GM21576 (cell line): Measurements from ENCODE around the gene APOO.

Experiments
- ATAC-seq: cut with Tn5 transposase; IDR thresholded peaks from one replicate; pipeline ENCODE4 v1.9.1; 2021; ENCODE audit warnings: mild to moderate bottlenecking, moderate library complexity; ENCODE audit not compliant: unreplicated experiment

APOO gene

GRCh38 chrX:23820235-23820782 is 87.4 kb downstream of the APOO start:
- no peak for ATAC-seq

GRCh38 chrX:23819385-23820234 is 88.1 kb downstream of the APOO start:
- no peak for ATAC-seq

- ATAC-seq = no peak
Observed at GRCh38 chrX:23817979-23818336, 89.8 kb downstream of the APOO start.

- ATAC-seq = no peak
Observed at GRCh38 chrX:23816179-23816578, 91.6 kb downstream of the APOO start.

GRCh38 chrX:23815376-23815775 is 92.4 kb downstream of the APOO start:
- no peak for ATAC-seq

GRCh38 chrX:23813808-23814207 is 93.9 kb downstream of the APOO start:
- no peak for ATAC-seq

- ATAC-seq = no peak
Observed at GRCh38 chrX:23811656-23812055, 96.1 kb downstream of the APOO start.

GRCh38 chrX:23811108-23811651 is 96.6 kb downstream of the APOO start:
- no peak for ATAC-seq

- no peak for ATAC-seq
Observed at GRCh38 chrX:23810279-23810678, 97.5 kb downstream of the APOO start.

GRCh38 chrX:23805389-23805788 is 102.3 kb downstream of the APOO start:
- ATAC-seq = no peak

GRCh38 chrX:23804578-23804977 is 103.2 kb downstream of the APOO start:
- no peak for ATAC-seq

- ATAC-seq = no peak
Observed at GRCh38 chrX:23803931-23804381, 103.8 kb downstream of the APOO start.

- ATAC-seq = no peak
Observed at GRCh38 chrX:23802431-23802830, 105.3 kb downstream of the APOO start.

GRCh38 chrX:23799469-23800065 is 108.2 kb downstream of the APOO start:
- no peak for ATAC-seq

GRCh38 chrX:23797371-23798128 is 110.2 kb downstream of the APOO start:
- no peak for ATAC-seq

- ATAC-seq = no peak
Observed at GRCh38 chrX:23795221-23795620, 112.5 kb downstream of the APOO start.

GRCh38 chrX:23792861-23793553 is 114.7 kb downstream of the APOO start:
- no peak for ATAC-seq

- no peak for ATAC-seq
Observed at GRCh38 chrX:23790155-23790497, 117.6 kb downstream of the APOO start.

GRCh38 chrX:23789386-23790154 is 118.2 kb downstream of the APOO start:
- ATAC-seq = no peak

- no peak for ATAC-seq
Observed at GRCh38 chrX:23788946-23789345, 118.8 kb downstream of the APOO start.
